Fibroblast of lung (primary cell): ENCODE data around the gene OTOGL. TPM values are rescaled to one million over a fixed set of nuclear protein-coding genes. Genes with fewer than 3 reads are reported as not detected.

Experiments used
- DNase-seq, 2 donors: peaks; one replicate each; pipeline versions ENCODE4 v3.0.0 to v3.0.0-alpha.2; 2010; ENCODE audit warnings: low read depth in 2 of 2
- H2AFZ ChIP-seq: 2 replicates; pipeline ENCODE4 v1.5.1; 2012; ENCODE audit warnings: low read length, control low read depth, inconsistent platforms
- H3K27ac ChIP-seq: 2 replicates; pipeline ENCODE4 v1.5.1; 2011; ENCODE audit warnings: low read length, control low read depth; ENCODE audit not compliant: insufficient read depth
- H3K27me3 ChIP-seq: 2 replicates; pipeline ENCODE4 v1.5.1; 2011; ENCODE audit warnings: mild to moderate bottlenecking, low read length; ENCODE audit not compliant: control insufficient read depth, insufficient read depth
- H3K36me3 ChIP-seq: 2 replicates; pipeline ENCODE4 v1.5.1; 2011; ENCODE audit warnings: low read length; ENCODE audit not compliant: control insufficient read depth, insufficient read depth
- H3K4me1 ChIP-seq: 2 replicates; pipeline ENCODE4 v1.5.1; 2011; ENCODE audit warnings: low read length; ENCODE audit not compliant: control insufficient read depth, insufficient read depth; ENCODE audit errors: extremely low read depth
- H3K4me2 ChIP-seq: 2 replicates; pipeline ENCODE4 v1.5.1; 2011; ENCODE audit warnings: low read length, control low read depth; ENCODE audit not compliant: insufficient read depth; ENCODE audit errors: extremely low read depth
- H3K4me3 ChIP-seq, 4 experiments: fragments of 200-600 bp in 1 of 4; sonication (generic) in 1 of 4; replicated peaks in 1 of 4; 2 replicates each; pipeline ENCODE4 v1.5.1; 2011 to 2016; ENCODE audit warnings: low read length in 4 of 4, low read depth in 3 of 4, mild to moderate bottlenecking in 3 of 4, control low read depth in 2 of 4, inconsistent platforms in 1 of 4, mixed read lengths in 1 of 4; ENCODE audit not compliant: insufficient read depth in 1 of 4; ENCODE audit errors: control extremely low read depth in 1 of 4
- H3K79me2 ChIP-seq: 2 replicates; pipeline ENCODE4 v1.5.1; 2012; ENCODE audit warnings: mild to moderate bottlenecking, low read length, inconsistent platforms; ENCODE audit not compliant: control insufficient read depth, insufficient read depth
- H3K9ac ChIP-seq: 2 replicates; pipeline ENCODE4 v1.5.1; 2011; ENCODE audit warnings: mild to moderate bottlenecking, low read length, control low read depth; ENCODE audit not compliant: insufficient read depth
- H3K9me3 ChIP-seq: 2 replicates; pipeline ENCODE4 v1.5.1; 2012; ENCODE audit warnings: low read depth, low read length; ENCODE audit not compliant: control insufficient read depth, insufficient read depth
- H4K20me1 ChIP-seq: 2 replicates; pipeline ENCODE4 v1.5.1; 2011; ENCODE audit warnings: low read length; ENCODE audit not compliant: control insufficient read depth, insufficient read depth; ENCODE audit errors: extremely low read depth
- CTCF ChIP-seq, 2 donors: IDR thresholded peaks in 1 of 2; conservative IDR thresholded peaks in 1 of 2; 1 replicate in 1 of 2; 2 replicates in 1 of 2; pipeline ENCODE4 v1.5.1; 2011 to 2012; ENCODE audit warnings: low read length in 2 of 2, control low read depth in 1 of 2, inconsistent platforms in 1 of 2, low read depth in 1 of 2, mild to moderate bottlenecking in 1 of 2
- EZH2 ChIP-seq: IDR thresholded peaks from 2 replicates; pipeline ENCODE4 v1.5.1; 2012; ENCODE audit warnings: low read length, control low read depth, mild to moderate bottlenecking; ENCODE audit errors: missing control alignments
- polyA plus RNA-seq, 2 donors: library from polyadenylated mRNA; depleted of rRNA in 1 of 2; stranded (reverse) in 1 of 2; unstranded in 1 of 2; fragments of >200 nt; gene quantifications; 2 replicates each; pipeline ENCODE4 v1.2.1, GENCODE V29; 2011 to 2012; ENCODE audit warnings: missing spikeins in 1 of 2
- total RNA-seq: library from RNA; depleted of rRNA; stranded (reverse); fragments of >200 nt; gene quantifications from 2 replicates; pipeline ENCODE4 v1.2.1, GENCODE V29; 2014

OTOGL gene
- total and polyA plus RNA-seq, 2 donors (not counting 1 experiment from before 2014, with no cell fraction given) = 0.15 to 0.17 TPM

- H3K27ac ChIP-seq = no peak overlapping the region
These were observed 163.0 kb downstream of the OTOGL start for GRCh38 chr12:80262346-80262745.

DNA sequence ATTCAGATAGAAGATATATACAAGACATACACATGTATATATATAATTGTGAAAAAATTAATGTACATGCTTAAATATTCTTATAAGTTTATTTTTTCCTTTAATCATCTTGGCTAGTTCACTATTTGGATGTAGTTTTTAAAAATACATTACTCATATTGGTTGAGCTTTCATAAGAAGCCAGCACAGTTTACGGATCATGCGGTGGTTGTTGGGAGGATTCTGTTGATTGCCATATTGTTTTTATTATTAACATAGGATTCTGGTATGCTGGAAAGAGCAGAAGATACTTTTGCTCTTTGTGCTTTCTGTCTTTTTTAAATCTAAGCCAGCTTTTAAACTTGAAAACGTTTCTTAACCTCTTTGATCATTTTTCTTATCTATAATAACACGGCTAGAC, 163.4 kb downstream of the OTOGL start:
- H3K4me2 ChIP-seq = no peak overlapping the region
- H3K79me2 ChIP-seq = no peaks in the 10 kb centered on the region
- peak overlapping the region; percentile 37 for H2AFZ ChIP-seq
- H3K9me3 ChIP-seq = no peaks in the 10 kb centered on the region
- no peaks in the 10 kb centered on the region for H3K36me3 ChIP-seq
- H3K9ac ChIP-seq = no peak overlapping the region
- H3K27me3 ChIP-seq = no peaks in the 10 kb centered on the region
- no peak overlapping the region for H3K4me3 ChIP-seq
- H4K20me1 ChIP-seq = no peaks in the 10 kb centered on the region
- TF ChIP-seq CTCF (conservative IDR thresholded peaks at IDR 0.05 in 1 of 2, IDR thresholded peaks at IDR 0.05 in 1 of 2; ENCODE audit: low read depth in 1 of 2, low read length in 2 of 2) (no peak), EZH2 (no peak)
- no peak overlapping the region for H3K27ac ChIP-seq
- DNase-seq = peak in 1 of 2 donors; percentile 15
- H3K4me1 ChIP-seq = peaks cover 3% of the 10 kb centered on the region

More at GRCh38 chr12:80262346-80262745, 163.0 kb downstream of the OTOGL start:
- H3K27me3 ChIP-seq = no peaks in the 10 kb centered on the region
- no peak overlapping the region for H3K4me3 ChIP-seq
- H3K4me2 ChIP-seq = no peak overlapping the region
- DNase-seq = peak in 1 of 2 donors; percentile 55
- no peaks in the 10 kb centered on the region for H3K9me3 ChIP-seq
- TF ChIP-seq CTCF (conservative IDR thresholded peaks at IDR 0.05 in 1 of 2, IDR thresholded peaks at IDR 0.05 in 1 of 2; ENCODE audit: low read depth in 1 of 2, low read length in 2 of 2) = no peak
- TF ChIP-seq EZH2 = no peak
- no peaks in the 10 kb centered on the region for H4K20me1 ChIP-seq
- H2AFZ ChIP-seq = no peak overlapping the region
- H3K4me1 ChIP-seq = peaks cover 3% of the 10 kb centered on the region
- no peaks in the 10 kb centered on the region for H3K36me3 ChIP-seq
- no peak overlapping the region for H3K9ac ChIP-seq
- H3K79me2 ChIP-seq = no peaks in the 10 kb centered on the region

DNA sequence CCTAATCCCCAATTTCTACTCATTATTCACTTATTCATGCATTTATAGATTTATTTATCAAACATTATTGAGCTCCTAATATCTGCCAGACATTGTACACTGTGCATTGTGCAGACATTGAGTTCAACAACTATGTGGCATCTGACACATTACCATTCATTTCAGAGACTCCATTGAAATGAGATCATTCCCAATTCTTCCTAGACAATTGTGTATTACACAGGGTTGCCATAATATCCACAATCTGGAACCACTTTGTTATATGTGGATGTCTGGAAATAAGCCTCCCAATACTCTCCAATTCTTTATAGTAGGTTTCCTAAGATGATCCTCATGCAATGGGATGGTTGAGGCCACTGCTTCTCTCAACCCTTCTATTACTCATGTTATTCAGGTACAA, 165.0 kb downstream of the OTOGL start:
- peaks cover 5% of the 10 kb centered on the region for H3K4me1 ChIP-seq
- H2AFZ ChIP-seq = no peak overlapping the region
- peak in 1 of 2 donors; percentile 54 for DNase-seq
- no peak overlapping the region for H3K4me2 ChIP-seq
- no peaks in the 10 kb centered on the region for H3K79me2 ChIP-seq
- no peak overlapping the region for H3K4me3 ChIP-seq
- no peaks in the 10 kb centered on the region for H3K36me3 ChIP-seq
- H3K27ac ChIP-seq = no peak overlapping the region
- H3K27me3 ChIP-seq = no peaks in the 10 kb centered on the region
- TF ChIP-seq CTCF (conservative IDR thresholded peaks at IDR 0.05 in 1 of 2, IDR thresholded peaks at IDR 0.05 in 1 of 2; ENCODE audit: low read depth in 1 of 2, low read length in 2 of 2) = no peak
- TF ChIP-seq EZH2 = no peak
- H3K9me3 ChIP-seq = no peaks in the 10 kb centered on the region
- no peak overlapping the region for H3K9ac ChIP-seq
- H4K20me1 ChIP-seq = no peaks in the 10 kb centered on the region
